ENCODE data around the gene AKAP13. TPM values are rescaled to one million over a fixed set of nuclear protein-coding genes. Genes with fewer than 3 reads are reported as not detected.
A peak's percentile ranks its signal among the peaks of the same experiment; 100 is the strongest.

The AKAP13 gene
- polyA plus RNA-seq, 2 of the 4 experiments (the other 2 are of a cell fraction), result 20.4 to 28.8 TPM

GRCh38 chr15:85520650-85521049, 140.2 kb downstream of the AKAP13 start:
- peaks cover 17% of the 10 kb centered on the region; the same call in 2 of the 3 replicates for H3K4me1 ChIP-seq
- FAIRE-seq (peak; percentile 78), ATAC-seq (peak; percentile 41 to 55; a peak in 3 of 6 replicates), DNase-seq (ENCODE audit: low read depth in 1 of 2, low spot score in 1 of 2) (no peak)
- ChIA-PET POLR2A (interaction anchor here (0.6 kb wide), 1 partner anchor 336 kb away, joined by 3 read pairs; no protein-coding TSS in a partner anchor), CTCF (interaction anchor here (1.2 to 1.7 kb wide), 2 partner anchors 51 to 60 kb away, joined by 3 to 5 read pairs; no protein-coding TSS in a partner anchor)
- TF ChIP-seq ZFP36 (IDR thresholded peaks at IDR 0.05; ENCODE audit: borderline replicate concordance, partially characterized antibody) (no peak), ZNF302 (CRISPR knock-in tag; IDR thresholded peaks at IDR 0.05) (no peak), KDM1A (IDR thresholded peaks at IDR 0.05; ENCODE audit: low read depth) (no peak), BHLHE40 (IDR thresholded peaks at IDR 0.05; ENCODE audit: low read depth, low read length) (no peak), NFE2L2 (conservative IDR thresholded peaks at IDR 0.05; ENCODE audit: low read length) (no peak), CHD2 (IDR thresholded peaks at IDR 0.05; ENCODE audit: low read length, partially characterized antibody) (no peak), CHD4 (IDR thresholded peaks at IDR 0.05; ENCODE audit: borderline replicate concordance) (no peak)
- TF ChIP-seq, protein P1, sequence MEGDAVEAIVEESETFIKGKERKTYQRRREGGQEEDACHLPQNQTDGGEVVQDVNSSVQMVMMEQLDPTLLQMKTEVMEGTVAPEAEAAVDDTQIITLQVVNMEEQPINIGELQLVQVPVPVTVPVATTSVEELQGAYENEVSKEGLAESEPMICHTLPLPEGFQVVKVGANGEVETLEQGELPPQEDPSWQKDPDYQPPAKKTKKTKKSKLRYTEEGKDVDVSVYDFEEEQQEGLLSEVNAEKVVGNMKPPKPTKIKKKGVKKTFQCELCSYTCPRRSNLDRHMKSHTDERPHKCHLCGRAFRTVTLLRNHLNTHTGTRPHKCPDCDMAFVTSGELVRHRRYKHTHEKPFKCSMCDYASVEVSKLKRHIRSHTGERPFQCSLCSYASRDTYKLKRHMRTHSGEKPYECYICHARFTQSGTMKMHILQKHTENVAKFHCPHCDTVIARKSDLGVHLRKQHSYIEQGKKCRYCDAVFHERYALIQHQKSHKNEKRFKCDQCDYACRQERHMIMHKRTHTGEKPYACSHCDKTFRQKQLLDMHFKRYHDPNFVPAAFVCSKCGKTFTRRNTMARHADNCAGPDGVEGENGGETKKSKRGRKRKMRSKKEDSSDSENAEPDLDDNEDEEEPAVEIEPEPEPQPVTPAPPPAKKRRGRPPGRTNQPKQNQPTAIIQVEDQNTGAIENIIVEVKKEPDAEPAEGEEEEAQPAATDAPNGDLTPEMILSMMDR (IDR thresholded peaks at IDR 0.05), result no peak
- no peak overlapping the region for H3K4me3 ChIP-seq
- 25% methylated on average over 3 of the region's 3 CpGs for WGBS (ENCODE audit: missing lambda C conversion rate)
- H3K9me3 ChIP-seq, result no peaks in the 10 kb centered on the region
- no peak overlapping the region for H3K27ac ChIP-seq
- no peak overlapping the region for H3K4me2 ChIP-seq

DNA sequence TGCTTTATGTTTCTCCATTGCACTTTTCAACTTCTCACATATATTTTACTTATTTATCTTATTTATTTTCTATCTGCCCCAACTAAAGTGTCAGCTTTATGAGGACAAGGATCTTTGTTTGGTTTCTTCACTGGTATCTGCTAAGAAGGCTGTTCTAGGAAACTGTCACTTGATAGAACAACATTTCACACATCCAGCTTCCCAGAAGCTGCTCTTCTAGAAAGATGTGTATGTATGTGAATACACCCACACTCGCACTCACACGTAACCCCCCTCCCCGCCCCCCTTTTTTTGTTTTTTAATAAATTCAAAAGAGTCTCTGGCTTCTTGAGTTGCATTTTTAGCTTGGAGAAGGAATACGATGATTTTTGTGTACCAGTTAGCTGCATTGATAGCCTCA, 143.1 kb downstream of the AKAP13 start:
- TF ChIP-seq HOXB5 (CRISPR knock-in tag; IDR thresholded peaks at IDR 0.05) (no peak), TFCP2L1 (CRISPR knock-in tag; IDR thresholded peaks at IDR 0.05) (no peak), HDAC2 (IDR thresholded peaks at IDR 0.05) (no peak), ESRRA (IDR thresholded peaks at IDR 0.05; ENCODE audit: borderline replicate concordance, low read length) (no peak), CBX2 (IDR thresholded peaks at IDR 0.05; ENCODE audit: borderline replicate concordance, low read depth) (no peak), REST (IDR thresholded peaks at IDR 0.05) (no peak), RARB (CRISPR knock-in tag; IDR thresholded peaks at IDR 0.05) (no peak), GATA3 (IDR thresholded peaks at IDR 0.05; ENCODE audit: borderline replicate concordance) (no peak), ATOH8 (CRISPR knock-in tag; IDR thresholded peaks at IDR 0.05; ENCODE audit: low read depth) (no peak), EP300 (IDR thresholded peaks at IDR 0.05) (no peak), MYC (IDR thresholded peaks at IDR 0.05; ENCODE audit: borderline replicate concordance, low read length) (no peak), JUNB (IDR thresholded peaks at IDR 0.05) (no peak), CBX8 (IDR thresholded peaks at IDR 0.05) (no peak), MAFK (IDR thresholded peaks at IDR 0.05; ENCODE audit: partially characterized antibody) (no peak), NFE2L2 (conservative IDR thresholded peaks at IDR 0.05; ENCODE audit: low read length) (no peak), BHLHE40 (IDR thresholded peaks at IDR 0.05; ENCODE audit: low read depth, low read length) (no peak)
- TF ChIP-seq, protein P2, sequence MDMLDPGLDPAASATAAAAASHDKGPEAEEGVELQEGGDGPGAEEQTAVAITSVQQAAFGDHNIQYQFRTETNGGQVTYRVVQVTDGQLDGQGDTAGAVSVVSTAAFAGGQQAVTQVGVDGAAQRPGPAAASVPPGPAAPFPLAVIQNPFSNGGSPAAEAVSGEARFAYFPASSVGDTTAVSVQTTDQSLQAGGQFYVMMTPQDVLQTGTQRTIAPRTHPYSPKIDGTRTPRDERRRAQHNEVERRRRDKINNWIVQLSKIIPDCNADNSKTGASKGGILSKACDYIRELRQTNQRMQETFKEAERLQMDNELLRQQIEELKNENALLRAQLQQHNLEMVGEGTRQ (IDR thresholded peaks at IDR 0.05), result no peak
- FAIRE-seq (no peak), ATAC-seq (no peak), DNase-seq (ENCODE audit: low read depth in 1 of 2, low spot score in 1 of 2) (no peak)
- H3K4me3 ChIP-seq, result no peak overlapping the region
- no peaks in the 10 kb centered on the region for H3K9me3 ChIP-seq
- POLR2A ChIA-PET, result no interaction called here
- 85% methylated on average over 4 of the region's 4 CpGs for WGBS (ENCODE audit: missing lambda C conversion rate)
- CTCF ChIA-PET, result interaction anchor here (0.6 to 2.2 kb wide), 6 partner anchors 8 to 96 kb away, joined by 3 to 22 read pairs (median 3); no protein-coding TSS in a partner anchor
- no peak overlapping the region for H3K27ac ChIP-seq
- peaks cover 19% of the 10 kb centered on the region; the same call in 2 of the 3 replicates for H3K4me1 ChIP-seq
- H3K4me2 ChIP-seq, result no peak overlapping the region
